HG02763 (cell line): ENCODE data around the gene NDUFV3.
"Not testable (repeated sequence)": the region's sequence is repeated elsewhere in the genome, so short reads cannot be mapped to it uniquely, and the experiment has no call there.

Source experiments
- ATAC-seq: cut with Tn5 transposase; IDR thresholded peaks from one replicate; pipeline ENCODE4 v1.9.1; 2021; ENCODE audit warnings: mild to moderate bottlenecking, moderate library complexity; ENCODE audit not compliant: unreplicated experiment

NDUFV3 gene

DNA sequence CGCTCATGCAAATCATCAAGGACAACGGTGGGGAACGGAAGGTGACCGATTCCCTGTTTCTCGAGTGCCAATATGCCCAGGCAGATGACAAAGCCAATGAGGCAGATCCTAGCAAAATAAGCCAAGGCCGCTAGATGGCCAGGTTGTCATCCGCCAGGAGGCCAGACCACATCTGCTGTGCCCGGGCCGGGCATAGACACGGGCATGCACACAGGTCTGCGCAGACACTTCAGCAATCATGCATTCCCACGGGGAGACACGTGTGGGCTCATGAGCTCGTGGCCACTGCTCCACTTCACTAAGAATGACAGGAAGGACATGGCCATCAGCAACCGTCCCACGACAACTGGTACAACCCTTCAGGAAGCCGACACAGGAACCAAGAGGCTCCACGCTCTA, 37.2 kb upstream of the NDUFV3 start:
- ATAC-seq = no peak

GRCh38 chr21:42857216-42857615, 35.9 kb upstream of the NDUFV3 start:
- ATAC-seq = no peak

DNA sequence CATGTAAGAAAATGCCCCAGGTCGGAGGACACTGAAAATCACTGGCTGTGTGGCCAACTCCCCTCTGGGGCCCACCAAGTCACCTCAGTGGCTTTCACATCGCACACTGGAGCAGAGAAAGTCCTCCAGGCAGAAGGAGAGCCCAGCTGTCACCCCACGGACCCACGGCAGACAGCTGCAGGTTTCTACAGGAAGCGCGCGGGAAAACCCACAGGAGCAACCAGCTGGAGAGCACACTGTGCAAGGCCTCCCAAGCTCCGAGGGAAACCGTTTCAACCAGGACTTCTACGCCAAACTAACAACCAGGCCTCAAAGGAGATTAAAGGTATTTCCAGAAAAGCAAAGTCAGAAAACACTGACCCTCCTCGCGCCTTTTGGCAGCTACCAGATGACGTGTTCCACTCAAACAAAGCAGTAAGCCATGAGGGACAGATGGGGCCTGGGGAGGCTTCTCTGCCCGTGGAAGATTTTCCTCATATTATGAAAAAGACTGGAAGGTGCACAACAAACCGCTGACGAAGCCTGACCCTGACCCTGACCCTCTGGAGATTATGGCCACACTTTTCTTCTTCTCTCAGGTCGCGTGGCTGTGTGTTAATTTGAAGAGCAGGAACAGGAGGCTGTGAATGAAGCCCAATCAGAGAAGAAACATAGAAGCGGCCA, 34.8 kb upstream of the NDUFV3 start:
- no peak for ATAC-seq

DNA sequence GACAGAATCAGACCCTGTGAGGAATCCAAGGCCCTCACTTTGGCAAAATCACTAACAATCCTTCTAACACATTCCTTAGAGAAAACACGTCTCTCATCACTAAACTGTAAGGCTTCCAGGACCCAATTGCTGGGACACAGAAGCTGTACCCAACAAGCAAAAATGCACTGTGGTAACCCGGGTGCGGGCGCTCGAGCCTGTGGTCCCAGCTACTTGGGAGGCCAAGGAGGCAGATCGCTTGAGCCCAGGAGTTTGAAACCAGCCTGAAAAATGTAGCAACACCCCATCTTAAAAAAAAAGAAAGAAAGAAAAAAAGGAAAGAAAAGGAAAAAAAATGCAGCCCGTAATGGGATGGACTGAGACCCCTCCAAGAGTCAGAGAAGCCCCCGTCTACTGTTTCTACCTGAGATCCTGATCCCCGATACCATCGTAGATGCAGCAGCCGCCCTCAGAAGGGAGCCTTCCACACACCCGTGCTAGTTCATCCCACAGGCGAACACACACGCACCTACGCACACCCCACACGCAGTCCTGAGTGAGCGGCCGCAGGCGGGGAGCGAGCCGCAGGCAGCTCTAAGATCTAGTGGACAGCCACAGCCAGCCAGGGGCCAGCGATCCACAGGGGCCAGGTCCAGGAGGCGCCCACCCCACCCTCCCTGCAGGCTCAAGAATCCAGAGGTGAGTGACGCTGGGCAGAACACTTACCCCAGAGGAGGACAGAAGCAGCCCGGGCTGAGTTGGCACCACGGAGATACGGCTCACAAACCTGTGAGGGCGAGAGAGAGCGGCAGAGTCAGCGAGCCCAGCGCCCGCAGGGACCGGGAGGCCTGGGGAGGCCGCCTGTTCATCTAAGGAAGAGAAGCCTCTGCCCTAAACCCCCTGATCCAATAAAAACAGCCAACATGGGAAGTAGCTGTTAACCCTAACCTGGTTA, 33.9 kb upstream of the NDUFV3 start:
- no peak for ATAC-seq

DNA sequence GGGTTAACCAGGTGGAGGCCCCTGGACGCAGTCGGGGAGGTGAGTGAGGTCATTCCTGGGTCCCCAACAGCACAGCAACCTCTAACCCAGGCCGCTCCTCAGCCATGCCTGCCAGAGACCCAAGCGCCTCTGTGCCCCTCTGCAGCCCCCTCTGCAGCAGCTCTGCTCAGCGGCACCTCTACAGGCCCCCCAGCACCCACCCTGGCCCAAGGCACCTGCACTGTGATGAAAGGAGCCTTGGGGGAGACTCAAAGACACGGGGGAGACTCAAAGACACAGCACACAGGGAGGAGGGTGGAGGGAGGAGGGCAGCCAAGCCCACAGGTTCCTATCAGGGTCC, 33.2 kb upstream of the NDUFV3 start:
- no peak for ATAC-seq

DNA sequence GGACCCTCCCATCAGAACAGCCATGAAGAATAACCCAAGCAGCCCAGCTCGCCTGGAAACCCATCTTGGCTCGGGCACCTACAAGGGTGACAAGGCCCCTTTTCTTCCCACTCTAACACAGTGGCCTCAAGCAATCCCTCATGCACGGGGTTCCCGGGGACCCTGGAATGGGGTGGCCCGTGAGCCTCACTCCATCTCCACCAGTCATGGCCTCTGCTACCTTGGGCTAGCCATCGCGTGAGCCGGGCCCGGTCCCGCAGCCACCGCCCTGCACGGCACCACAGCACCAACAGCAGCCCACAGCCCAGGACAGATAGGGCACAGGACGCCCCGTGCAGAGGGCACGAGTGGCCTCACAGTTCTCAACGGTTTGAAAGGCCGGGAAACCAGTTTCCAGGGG, 32.8 kb upstream of the NDUFV3 start:
- no peak for ATAC-seq

DNA sequence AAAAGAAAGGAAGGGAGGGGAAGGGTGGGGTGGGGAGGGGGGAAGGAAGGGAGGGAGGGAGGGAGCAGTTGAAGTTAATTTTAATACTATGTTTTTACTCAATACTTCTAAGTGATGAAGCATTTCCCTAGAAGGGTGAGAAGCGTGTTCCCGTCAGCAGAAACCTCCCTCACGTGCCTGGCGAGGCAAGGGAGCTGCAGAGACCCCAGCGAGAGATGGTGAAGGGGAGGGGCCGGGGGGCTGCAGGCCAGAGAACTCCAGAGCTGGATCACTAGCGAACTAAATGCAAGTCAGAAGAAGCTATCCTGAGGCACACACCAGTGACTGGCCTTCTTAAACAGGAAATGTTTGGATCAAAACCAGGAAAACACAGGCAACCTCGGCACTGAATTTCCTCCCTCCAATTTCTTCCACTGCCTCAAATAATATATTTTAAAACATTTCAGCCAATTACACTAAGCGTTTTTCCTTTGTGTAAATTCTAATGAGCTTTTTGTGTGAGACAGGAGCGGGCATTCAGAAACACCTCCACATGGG, 31.7 kb upstream of the NDUFV3 start:
- no peak for ATAC-seq

GRCh38 chr21:42861848-42862400, 31.2 kb upstream of the NDUFV3 start:
- ATAC-seq = no peak

GRCh38 chr21:42862774-42863503, 30.2 kb upstream of the NDUFV3 start:
- no peak for ATAC-seq

DNA sequence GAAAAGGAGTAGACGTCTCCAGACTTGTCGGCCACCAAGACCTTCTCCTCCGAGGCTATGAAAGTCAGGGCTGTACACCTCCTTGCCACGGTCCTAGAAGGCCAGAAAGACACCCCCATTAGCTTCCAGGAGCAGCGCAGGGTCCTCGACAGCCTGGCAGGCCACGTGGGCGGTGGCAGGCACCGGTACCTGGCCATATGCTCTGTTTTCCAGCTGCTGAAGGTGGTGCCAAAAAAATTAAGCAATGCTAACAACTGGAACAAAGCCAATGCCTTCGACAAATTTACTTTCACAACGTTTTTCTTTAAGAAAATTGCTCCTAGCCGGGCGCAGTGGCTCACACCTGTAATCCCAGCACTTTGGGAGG, 29.6 kb upstream of the NDUFV3 start:
- ATAC-seq = no peak

- ATAC-seq = no peak
Observed at GRCh38 chr21:42864286-42864685, 28.8 kb upstream of the NDUFV3 start.

DNA sequence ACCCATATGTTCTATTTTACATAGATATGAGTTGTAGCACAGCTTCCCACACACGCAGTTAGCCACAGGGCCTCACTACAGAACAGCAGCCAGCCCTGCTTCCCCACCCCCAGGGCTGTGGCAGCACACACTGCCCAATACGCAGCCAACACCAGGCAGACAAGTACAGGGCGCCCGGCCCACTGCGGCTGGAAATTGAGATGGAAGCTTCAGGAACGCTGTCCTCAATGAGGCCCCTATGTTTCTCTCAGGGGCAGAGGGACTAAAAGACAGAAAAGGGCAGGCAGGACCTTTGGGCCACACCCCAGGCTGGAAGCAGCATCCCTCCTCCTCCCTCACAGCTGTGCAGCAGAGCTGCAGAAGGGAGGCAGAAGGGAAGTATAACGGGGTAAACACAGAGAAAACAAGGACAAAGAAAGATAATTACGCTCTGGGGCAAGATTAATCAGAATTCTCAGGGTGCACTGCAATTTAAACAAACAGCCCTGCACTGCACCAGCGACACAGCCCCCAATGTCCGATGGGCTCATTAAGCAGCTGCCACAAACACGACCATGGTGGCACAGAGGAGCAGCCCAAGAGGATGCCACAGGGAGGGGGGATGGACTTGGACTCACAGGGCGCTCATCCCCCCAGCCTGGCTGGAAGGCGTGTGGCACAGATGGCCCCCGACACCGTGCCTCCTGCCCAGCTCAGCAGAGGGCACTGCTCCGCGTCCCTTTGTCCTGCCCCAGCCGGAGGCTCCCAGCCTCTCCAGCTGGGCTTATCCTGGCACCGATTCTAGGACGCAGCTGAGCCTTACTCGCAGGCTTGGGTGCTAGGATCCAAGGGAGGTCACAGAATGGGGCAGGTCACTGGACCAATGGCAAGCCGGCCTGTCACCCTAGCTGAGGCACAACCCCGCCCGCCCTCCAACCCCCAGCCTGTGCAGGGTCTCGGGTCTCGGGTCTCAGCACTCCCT, 28.0 kb upstream of the NDUFV3 start:
- no peak for ATAC-seq

DNA sequence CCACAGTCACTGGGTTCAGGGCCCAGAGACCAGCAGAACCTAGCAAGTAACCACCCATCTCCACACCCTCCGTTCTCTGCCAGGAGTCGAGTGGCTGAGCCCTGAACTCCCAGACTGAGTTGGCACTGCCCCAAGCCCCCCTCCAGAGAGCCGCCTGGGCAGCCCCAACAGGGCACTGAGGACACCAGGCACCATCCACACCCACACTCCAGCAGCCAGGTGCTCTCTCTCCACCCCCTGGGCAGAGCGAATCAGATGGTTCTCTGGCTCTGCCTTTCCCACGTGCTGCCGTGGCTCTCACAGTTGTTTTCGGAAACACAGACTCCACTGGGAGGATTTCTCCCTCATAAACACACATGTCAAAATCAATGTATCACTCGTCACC, 27.3 kb upstream of the NDUFV3 start:
- ATAC-seq = no peak

GRCh38 chr21:42868196-42868595, 24.9 kb upstream of the NDUFV3 start:
- no peak for ATAC-seq

DNA sequence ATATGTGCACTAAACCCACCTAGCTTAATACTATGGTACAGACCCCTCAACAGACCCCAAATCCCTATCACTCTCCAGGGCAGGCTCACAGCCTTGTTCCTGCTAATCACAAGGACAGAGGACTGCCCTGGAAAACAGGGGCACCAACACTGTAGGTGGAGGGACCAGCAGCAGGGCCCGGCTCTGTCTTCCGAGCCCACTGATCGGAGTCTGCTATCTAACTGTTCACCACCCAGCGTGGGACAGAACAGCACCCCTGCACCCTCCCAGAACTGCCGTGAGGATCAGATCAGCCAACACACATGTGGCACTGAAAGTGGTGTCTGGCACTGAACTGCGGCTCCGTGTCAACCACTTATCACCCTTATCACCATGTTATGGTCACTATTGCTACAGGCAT, 20.0 kb upstream of the NDUFV3 start:
- ATAC-seq = no peak

- not testable (repeated sequence) for ATAC-seq
Observed at GRCh38 chr21:42875811-42876210, 17.3 kb upstream of the NDUFV3 start.

- ATAC-seq = no peak
Observed at GRCh38 chr21:42878678-42878992, 14.5 kb upstream of the NDUFV3 start.

- ATAC-seq = peak; percentile 89
Observed at GRCh38 chr21:42878993-42879787, 13.9 kb upstream of the NDUFV3 start, which contains the start of gene WDR4. Gene WDR4, minus strand, starts transcription at chr21:42879539. Its CDS starts 44 bp downstream, at chr21:42879495.

GRCh38 chr21:42880352-42880751, 12.8 kb upstream of the NDUFV3 start:
- ATAC-seq = no peak
